ENCODE measurements around the gene RTBDN.

The RTBDN gene

GRCh38 chr19:12777217-12778016 lies 57.0 kb downstream of the RTBDN start:
- DNase-seq (ENCODE audit: low read depth, low spot score): no peak
- Histone ChIP-seq H3K4me1 (ENCODE audit: control insufficient read depth, insufficient read depth, low read length) (peaks cover 9% of the 10 kb centered on the region; the same call in 1 of the 2 replicates), H3K9me3 (ENCODE audit: control insufficient read depth, insufficient read depth, low read length) (no peaks in the 10 kb centered on the region), H3K4me3 (ENCODE audit: low read length) (peak overlapping the region; percentile 61; the same call in 1 of the 2 replicates), H3K36me3 (ENCODE audit: control insufficient read depth, insufficient read depth, low read length) (no peaks in the 10 kb centered on the region; the same call in 1 of the 2 replicates), H3K27me3 (ENCODE audit: control insufficient read depth, insufficient read depth, low read length) (no peaks in the 10 kb centered on the region), H3K27ac (ENCODE audit: low read length) (no peak overlapping the region)
- no CpG with 5 or more reads among the region's 43 CpGs for WGBS (ENCODE audit: insufficient coverage, insufficient read length)
